DMS 273 (cell line): ENCODE measurements around the gene SNORC.
"Not testable (repeated sequence)": the region's sequence is repeated elsewhere in the genome, so short reads cannot be mapped to it uniquely, and the experiment has no call there.

Source experiments
- DNase-seq: peaks from one replicate; lab custom pipeline; 2025; ENCODE audit not compliant: unreplicated experiment; lab: John Stamatoyannopoulos, UW

SNORC gene

DNA sequence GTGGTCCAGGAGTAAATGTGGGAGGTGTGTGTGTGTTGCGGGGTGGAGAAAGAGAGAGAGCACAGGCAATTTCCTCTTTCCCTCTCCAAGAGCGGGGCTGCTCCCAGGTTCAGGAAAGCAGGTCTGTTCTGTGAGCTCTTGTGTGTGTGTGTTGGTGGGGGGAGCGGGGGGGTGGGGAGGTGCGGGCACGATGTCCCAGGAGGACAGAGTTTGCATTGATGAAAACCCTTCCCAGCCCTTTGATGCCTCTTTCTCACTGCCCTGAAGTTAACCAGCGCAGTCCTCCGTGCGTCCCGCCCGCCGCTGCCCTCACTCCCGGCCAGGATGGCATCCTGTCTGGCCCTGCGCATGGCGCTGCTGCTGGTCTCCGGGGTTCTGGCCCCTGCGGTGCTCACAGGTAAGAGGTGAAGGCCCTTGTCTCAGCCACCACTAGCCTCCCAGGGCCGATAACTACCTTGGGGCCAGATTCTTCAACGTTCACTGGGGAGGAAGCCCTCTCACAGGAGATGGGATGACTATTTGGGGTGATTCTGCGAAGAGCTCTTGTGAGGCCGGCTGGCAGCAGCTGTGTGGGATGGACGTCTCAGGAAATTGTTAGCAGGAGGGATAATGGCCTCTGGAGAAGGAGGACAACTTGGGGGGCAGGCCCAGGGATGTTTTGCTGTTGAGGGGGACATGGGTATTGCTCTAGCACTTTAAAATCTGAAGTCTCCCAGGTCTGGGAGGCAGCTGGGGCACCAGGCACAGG, at the start of gene SNORC:
SNORC (plus strand) TSS at position 247 of the 748 bp plus-strand sequence; CDS start at position 325, 78 bp downstream.
- DNase-seq, result no peak

DNA sequence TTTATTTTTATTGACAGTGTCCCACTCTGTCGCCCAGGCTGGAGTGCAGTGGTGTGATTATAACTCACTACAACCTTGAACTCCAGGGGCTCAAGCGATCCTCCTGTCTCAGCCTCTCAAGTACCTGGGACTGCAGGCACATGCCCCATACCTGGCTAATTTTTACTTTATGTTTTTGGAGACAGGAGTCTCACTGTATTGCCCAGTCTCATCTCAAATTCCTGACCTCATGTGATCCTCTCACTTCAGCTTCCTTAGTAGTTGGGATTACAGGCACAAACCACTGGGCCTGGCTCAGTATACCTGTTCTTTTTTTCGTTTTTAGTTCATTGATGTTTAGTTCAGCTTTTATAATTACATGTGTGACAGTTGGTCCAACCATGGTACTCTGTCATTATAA, 40.1 kb upstream of the SNORC start:
- DNase-seq, result no peak

DNA sequence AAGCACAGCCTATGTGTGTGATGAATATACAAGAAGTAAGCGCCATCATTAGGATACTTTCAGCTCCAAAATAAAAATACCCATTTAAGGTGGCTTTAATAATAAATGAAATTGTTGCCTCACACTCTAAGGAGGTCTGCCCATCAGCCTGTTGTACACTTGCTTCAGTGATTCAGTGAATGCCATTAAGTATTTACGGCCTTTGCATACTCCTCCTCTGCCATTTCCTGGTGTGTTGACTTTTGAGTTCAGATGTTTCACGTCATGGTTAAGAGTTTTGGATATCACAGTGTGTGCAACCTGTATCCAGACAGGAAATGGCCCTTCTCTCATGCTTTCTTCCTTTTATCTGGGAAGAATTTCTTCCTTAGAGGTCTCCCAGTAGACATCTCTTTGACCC, 38.6 kb upstream of the SNORC start:
- no peak for DNase-seq

DNA sequence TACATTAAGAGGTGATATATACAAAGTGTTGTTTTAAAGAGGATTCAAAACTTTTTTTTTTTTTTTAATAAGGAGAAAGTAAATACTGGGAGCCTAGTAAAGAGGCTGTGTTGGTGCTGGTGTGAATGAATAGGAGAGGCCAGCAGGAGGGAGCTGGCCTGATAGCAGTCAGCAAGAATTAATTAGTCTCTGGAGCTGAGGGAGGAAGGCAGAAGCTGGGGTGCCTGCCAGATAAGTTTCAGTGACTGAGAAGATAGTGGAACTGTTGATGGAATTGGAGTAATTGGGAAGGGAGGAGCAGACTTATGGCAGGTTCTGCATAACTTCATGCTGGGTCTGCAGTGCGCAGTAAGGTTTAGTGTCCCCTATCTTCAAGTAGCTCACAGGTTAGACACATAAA, 36.2 kb upstream of the SNORC start:
- no peak for DNase-seq

DNA sequence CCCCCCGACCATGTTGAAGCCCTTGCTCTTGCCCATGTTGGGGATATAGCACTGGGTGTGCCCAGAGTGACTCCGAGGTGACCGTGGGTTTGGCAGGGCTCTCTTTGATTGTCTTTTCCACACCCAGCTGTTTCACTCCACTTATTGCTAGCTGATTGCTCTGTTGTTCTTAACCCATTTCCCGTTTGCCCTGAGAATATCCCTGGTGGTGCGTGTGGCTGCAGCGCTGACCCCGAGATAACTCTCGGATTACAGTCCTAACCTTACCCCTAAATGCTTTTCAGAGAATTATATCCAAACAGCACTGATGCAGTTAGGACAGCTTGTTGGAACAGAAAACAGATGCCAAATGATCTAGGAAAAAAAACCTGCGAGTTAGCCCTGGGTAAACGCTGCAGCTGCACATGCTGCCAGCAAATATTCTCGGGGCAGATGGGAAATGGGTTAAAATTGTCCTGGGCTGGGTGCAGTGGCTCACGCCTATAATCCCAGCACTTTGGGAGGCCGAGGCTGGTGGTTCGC, 34.3 kb upstream of the SNORC start:
- DNase-seq, result peak; percentile 63

DNA sequence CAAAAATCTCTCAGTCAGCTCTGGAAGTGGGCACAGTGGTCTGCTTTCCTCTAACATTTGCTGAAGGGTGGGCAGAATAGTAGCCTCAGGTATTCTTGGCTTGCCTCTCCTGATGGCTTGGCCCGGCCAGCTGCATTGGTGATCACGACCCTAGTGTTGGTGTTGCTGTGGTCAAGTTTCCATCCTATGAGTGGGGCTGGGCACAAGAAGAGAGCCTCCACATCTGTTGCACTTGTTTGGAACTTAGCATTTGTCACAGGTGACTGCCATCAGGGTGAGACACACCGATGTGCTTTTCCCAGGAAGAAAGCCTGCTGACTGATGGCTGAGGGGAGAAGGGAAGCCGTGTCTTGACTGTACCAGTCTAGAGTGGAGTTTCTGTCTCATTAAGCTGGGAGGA, 33.1 kb upstream of the SNORC start:
- DNase-seq, result no peak

DNA sequence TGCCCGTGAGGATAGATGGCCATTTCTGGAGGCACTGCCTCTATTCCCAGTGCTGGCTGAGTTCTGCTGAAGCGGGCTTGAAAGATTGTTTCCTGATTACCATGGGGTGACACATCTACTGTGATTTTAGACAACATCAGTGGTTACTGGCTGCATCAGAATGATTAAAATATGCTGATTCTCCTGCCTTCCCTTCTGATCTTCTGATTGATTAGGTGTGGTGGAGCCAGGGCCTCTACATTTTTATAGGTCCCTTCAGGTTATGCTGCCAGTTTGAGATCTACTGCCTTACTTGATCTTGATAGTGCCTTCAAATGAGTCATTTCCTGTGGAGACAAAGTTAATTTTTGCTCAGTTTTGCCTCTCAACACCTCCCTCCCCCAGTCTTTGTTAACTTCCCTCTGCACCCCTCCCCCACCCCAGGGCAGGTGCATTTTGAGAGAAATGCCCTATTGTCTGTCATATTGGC, 31.6 kb upstream of the SNORC start:
- DNase-seq, result no peak

DNA sequence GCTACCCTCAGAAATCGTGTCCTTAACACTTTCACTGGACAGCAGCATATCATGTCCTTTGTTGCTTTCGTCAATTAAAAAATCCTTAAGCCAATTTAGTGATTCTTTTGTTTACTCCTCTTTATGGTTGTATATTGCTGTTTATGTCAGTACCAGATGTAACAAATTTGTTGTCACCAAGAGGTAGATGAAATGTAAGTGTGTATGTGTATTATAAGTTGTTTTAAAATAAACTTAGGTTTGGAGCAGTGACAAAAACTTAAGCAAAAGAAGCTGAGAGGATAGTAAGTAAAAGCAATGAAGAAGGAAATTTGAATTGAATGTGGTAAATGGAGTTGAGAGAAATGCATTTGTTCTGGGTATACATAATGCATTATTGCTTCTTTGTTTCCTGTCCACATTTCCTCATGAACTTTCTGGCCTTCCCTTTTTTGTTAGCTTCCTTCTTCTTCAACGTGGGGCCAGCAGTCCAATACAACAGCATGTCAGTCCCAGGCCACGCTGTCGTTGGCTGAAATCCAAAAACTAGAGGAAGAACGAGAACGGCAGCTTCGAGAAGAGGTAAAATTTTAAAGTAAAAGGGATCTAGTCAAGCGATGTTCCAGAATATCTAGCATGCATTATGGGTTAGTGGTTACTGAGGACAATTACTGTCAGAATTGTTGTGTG, 30.5 kb upstream of the SNORC start:
- DNase-seq, result no peak

DNA sequence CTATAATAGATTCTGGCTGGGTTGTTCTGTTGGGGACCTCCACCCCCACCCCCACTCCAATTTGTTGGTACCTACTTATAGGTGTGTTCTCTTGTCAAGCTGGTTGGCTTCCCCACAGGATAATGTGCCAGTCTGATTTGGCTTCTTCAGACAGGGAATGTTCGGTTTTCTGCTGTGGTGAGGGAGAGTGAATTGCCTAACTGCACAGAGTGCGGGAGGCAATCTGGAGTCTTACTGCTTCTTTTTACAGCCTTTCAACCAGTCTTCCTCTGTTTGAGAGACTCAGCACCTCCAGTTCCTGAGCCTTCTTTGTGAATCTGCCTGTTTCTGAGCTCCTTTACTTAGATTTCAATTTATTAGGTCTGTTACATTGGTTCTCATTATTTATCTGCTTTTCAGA, 27.4 kb upstream of the SNORC start:
- DNase-seq, result no peak

DNA sequence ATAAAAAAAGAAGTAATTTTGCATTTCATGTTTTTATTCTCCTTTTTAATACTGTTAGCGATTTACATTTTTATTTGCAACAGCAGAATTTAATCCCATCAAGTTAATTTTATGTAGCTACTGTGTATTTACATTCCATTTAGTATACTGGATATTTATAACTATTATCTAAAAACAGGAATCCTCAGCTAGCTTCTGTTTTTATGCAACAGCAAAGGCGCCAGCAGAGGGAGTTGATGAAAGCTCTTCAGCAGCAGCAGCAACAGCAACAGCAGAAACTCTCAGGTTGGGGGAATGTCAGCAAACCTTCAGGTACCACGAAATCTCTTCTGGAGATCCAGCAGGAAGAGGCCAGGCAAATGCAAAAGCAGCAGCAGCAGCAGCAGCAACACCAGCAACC, 26.2 kb upstream of the SNORC start:
- no peak for DNase-seq

DNA sequence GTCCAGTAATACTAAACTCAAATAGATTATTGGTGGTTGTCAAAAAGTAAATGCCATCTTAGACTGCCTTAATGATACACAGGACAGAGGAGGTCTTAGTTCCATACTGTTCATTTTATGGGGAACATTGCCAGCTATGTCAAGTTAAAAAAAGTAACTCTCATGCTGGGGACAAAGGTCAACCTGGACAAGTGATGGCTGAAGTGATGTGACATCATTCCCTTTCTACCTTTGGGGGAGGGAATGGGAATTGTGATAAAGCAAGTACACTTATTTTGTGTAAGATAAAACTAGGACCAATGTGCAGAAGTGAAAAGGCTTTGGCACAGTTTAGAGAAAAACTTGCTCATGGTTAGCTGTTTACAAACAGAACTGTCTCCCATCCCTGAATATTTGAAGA, 24.0 kb upstream of the SNORC start:
- DNase-seq, result no peak

DNA sequence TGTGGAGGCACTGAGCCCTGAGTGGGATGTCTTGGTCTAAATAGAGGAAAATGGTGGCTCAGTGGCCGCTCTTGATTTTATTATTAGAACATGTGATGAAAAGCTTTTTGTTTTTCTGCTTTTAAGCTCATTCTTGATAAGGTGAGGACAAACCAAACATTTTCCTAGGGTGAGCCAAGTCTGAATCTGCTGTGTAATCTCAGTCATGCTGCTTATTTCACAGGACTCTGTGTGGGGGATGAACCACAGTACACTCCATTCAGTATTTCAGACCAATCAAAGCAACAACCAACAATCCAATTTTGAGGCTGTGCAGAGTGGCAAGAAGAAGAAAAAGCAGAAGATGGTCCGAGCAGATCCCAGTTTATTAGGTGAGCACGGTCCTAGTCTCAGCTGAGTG, 20.0 kb upstream of the SNORC start:
- DNase-seq, result no peak

DNA sequence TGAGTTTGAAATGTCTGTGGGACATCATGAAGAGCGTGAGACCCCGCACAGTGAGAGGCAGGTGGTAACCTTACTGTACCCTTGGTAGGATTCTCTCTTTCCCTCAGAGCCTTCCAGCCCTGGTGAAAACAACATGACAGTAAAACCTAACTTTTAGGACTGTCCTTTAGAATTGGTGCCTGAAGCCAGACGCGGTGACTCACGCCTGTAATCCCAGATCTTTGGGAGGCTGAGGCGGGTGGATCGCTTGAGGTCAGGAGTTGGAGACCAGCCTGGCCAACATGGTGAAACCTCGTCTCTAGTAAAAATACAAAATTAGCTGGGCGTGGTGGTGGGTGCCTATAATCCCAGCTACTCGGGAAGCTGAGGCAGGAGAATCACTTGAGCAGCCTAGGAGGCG, 18.0 kb upstream of the SNORC start:
- not testable (repeated sequence) for DNase-seq

DNA sequence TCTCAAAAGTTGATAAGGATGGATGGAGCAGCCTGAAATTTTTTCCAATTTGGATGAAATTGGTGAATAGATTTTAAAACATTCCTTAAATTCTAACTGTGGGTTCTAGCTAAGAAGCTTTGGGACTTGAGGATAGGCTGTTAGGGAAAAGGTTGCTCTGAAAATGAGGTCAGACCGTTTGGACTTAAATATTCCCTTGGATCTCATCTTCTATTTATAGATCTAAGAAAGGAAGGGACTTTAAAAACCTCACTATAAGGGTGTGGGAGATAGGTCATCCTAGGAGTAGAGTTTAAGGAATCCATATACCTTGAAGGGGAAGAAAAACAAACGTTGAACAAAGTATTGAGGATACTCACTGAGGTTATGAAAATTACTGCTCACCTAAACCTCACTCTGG, 17.4 kb upstream of the SNORC start:
- DNase-seq, result no peak

DNA sequence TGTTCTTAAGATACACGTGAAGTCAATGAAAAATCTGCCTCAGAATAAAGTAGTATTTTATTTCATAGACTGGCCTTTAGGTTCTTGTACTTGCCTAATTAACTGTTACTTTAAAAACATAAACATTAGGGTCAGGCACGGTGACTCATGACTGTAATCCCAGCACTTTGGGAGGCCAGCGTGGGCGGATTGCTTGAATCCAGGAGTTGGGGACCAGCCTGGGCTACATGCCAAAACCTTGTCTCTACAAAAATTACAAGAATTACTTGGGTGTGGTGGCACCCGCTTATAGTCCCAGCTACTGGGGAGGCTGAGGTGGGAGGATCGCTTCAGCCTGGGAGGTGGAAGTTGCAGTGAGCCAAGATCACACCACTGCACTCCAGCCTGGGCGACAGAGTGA, 16.0 kb upstream of the SNORC start:
- peak; percentile 22 for DNase-seq

DNA sequence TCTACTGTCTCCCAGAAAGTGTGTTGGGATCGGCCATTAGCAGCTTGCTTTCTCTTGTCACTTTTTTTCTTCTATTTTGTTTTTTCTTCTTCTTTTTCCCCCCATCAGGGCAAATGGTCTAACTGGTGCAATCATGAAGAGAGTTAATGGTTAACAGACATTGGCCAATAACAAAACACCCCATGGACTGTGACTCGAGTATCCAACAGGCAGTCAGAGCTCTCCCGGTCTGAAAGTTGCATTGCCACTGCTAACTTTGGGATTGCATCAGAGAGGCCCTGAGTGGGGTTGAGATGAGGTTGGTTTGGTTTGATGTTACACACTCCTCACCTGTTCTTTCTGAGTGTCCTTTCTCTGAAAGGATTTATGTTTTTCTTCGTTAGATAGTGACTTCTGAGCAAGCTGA, 12.9 kb upstream of the SNORC start:
- DNase-seq, result no peak

DNA sequence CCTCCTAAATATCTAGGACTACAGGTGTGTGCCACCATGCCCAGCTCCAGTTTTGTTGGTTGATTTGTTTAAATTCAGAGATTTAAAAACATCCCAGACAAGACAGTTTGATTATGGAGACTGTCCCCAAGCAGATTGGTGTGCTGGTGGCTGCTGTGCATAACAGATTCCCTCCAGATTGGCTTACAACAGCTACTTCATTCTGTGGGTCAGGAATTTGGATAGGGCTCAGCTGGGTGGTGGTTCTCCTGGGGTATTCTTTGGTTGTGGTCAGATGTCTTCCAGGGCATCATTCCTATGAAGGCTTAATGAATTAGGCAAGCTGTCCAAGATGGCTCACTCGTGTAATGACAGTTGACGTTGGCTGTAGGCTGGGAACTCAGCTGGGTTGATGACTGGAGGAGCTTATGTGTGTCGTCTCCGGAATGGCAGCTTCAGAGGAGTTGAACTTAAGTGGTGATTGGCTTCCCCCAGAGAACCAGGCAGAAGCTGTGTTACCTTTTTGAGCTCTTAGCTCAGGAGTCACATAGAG, 10.6 kb upstream of the SNORC start:
- no peak for DNase-seq

DNA sequence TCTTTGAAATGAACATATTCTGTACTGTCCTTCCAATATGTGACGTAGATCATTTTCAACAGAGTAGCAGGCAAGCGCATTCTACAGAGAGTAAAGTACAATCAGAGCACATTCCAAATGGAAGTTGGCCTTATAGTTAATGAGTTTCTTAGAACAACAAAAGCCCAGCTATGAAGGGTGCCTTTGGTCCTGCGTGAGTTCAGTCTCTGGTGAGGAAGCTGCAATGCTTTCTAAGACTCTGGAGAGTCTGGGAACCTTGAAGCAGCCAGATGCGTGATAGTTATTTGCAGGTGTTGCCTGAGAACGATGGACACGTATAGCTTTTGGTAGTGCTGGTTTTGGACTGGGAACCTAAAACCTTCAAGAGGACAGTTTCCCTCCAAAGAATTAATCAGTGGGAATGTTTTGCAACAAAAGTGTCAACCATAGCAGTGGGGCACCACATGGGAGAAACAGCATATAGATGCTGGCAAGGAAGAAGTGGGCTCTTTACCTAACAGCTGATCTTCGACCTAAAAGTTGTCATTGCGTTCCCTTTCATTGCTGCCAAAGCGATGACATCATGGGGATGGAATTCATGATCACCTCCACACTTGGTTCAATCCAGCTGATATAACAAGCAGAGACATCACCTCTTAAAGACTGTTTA, 9.3 kb upstream of the SNORC start:
- no peak for DNase-seq

DNA sequence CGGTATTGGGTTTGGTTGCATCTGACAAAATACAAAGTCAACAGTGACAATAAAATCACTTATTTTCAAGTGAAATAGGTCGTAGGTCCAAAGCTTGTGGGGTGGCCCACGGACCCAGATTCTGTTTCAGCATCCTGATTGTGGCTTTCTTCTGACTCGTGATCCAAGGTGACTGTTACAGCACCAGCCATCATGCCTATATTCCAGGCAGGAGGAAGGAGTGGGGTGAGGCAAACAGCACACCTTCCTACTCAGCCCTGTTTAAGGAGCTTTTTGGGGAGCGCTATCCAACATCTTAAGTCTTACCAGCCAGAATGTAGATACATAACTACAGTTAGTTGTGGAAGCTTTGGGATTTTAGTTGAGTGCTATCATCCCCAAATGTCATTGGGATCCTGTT, 8.7 kb upstream of the SNORC start:
- no peak for DNase-seq

DNA sequence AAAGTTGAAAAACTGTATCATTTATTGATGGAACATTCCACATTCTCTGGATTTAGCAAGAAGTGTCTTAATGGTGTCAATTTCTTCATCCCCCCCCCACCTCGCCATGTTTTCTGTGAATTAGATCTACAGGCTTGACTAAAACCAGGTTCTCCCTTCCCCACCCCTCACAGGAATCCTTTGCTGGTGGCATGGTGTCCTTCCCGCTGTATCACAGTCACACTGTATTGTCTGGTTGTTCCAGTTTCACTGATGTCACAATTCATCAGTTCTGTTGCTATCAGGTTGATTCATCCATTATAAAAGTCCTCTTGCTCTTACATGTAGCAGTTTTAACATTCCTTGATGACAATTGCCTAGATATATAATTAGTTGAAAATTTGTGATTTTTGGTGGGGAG, 6.1 kb upstream of the SNORC start:
- no peak for DNase-seq

DNA sequence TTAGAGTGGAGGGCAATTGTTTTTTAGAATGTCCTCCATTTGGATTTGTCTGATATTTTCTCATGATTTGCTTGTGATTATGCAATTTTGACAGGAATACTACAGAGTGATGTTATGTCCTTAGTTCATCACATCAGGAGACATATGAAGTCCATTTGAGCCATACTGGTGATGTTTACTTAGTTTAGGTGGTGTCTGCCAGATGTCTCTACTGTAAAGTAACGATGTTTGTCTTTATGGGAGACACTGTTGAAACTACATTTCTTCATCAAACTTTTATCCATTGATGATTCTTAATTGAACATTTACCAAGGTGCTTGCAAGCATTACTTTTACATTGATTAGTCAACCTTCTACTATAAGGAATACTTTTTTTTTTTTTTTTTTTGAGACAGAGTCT, 4.9 kb upstream of the SNORC start:
- no peak for DNase-seq

DNA sequence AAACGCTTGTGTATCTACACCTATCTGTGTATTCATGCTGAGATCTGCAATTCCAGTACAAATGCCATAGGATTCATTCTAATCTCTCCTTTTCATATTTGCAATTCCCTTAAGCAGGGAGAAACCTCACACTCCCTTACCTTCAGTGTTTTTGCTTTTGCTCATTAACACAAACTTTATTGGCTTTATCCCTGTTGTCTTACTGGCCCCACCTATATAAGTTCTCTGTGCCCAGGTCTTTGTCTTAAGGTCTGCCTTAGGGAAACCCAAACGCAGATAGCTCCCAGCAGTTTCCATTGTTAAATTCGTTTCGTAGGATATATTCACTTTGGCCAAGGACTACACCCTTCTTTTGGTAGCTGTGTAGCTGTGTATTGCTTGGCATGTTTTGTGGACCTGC, 4.0 kb upstream of the SNORC start:
- no peak for DNase-seq
